Hepatocyte (in vitro differentiated cells): ENCODE results near the gene NIM1K. TPM values are rescaled to one million over a fixed set of nuclear protein-coding genes. Genes with fewer than 3 reads are reported as not detected.

Experiments used
- DNase-seq: peaks from one replicate; pipeline ENCODE4 v3.0.0-alpha.2; 2016; ENCODE audit warnings: low spot score
- H2AFZ ChIP-seq: fragments of 200-600 bp; sonication (generic); 2 replicates; pipeline ENCODE4 v1.6.0; 2016; ENCODE audit warnings: antibody characterized with exemption, mild to moderate bottlenecking
- H3K27ac ChIP-seq: fragments of 200-600 bp; sonication (generic); 2 replicates; pipeline ENCODE4 v1.5.1; 2016; ENCODE audit warnings: mild to moderate bottlenecking
- H3K27me3 ChIP-seq: fragments of 200-600 bp; sonication (generic); 2 replicates; pipeline ENCODE4 v1.6.1; 2016
- H3K36me3 ChIP-seq: fragments of 200-600 bp; sonication (generic); replicated peaks from 2 replicates; pipeline ENCODE4 v1.5.1; 2016; ENCODE audit warnings: low read depth; ENCODE audit not compliant: insufficient read depth
- H3K4me1 ChIP-seq: fragments of 200-600 bp; sonication (generic); 2 replicates; pipeline ENCODE4 v1.5.1; 2016; ENCODE audit warnings: mild to moderate bottlenecking, moderate library complexity; ENCODE audit not compliant: insufficient read depth
- H3K4me2 ChIP-seq: fragments of 200-600 bp; sonication (generic); 2 replicates; pipeline ENCODE4 v1.6.0; 2016
- H3K4me3 ChIP-seq: fragments of 200-600 bp; sonication (generic); 2 replicates; pipeline ENCODE4 v1.5.1; 2016; ENCODE audit warnings: mild to moderate bottlenecking
- H3K79me2 ChIP-seq: fragments of 200-600 bp; sonication (generic); 2 replicates; pipeline ENCODE4 v1.6.0; 2017; ENCODE audit warnings: mild to moderate bottlenecking
- H3K9me2 ChIP-seq: fragments of 200-600 bp; sonication (generic); replicated peaks from 2 replicates; pipeline ENCODE4 v1.6.0; 2017; ENCODE audit warnings: mild to moderate bottlenecking; ENCODE audit not compliant: insufficient read depth
- H3K9me3 ChIP-seq: fragments of 200-600 bp; sonication (generic); 2 replicates; pipeline ENCODE4 v1.5.1; 2016; ENCODE audit warnings: low read depth, mild to moderate bottlenecking
- H4K20me1 ChIP-seq: fragments of 200-600 bp; sonication (generic); 2 replicates; pipeline ENCODE4 v1.6.0; 2016; ENCODE audit warnings: mild to moderate bottlenecking; ENCODE audit not compliant: insufficient read depth, poor library complexity, severe bottlenecking
- EZH2 ChIP-seq: fragments of 200-600 bp; sonication (generic); IDR thresholded peaks from 2 replicates; pipeline ENCODE4 v1.6.1; 2016; ENCODE audit warnings: antibody characterized with exemption, mild to moderate bottlenecking, borderline replicate concordance
- EZH2phosphoT487 ChIP-seq: fragments of 200-600 bp; sonication (generic); IDR thresholded peaks from one replicate; pipeline ENCODE4 v1.6.1; 2018; ENCODE audit warnings: antibody characterized with exemption, mild to moderate bottlenecking, low read depth, moderate library complexity; ENCODE audit not compliant: unreplicated experiment, severe bottlenecking
- WGBS: methylation state at CpG from one replicate; pipeline ENCODE4 v1.1.6; 2016; ENCODE audit warnings: low lambda C conversion rate; ENCODE audit errors: missing lambda C conversion rate; 5-methylcytosine and 5-hydroxymethylcytosine counted together
- polyA plus RNA-seq: library from polyadenylated mRNA; unstranded; fragments of >200 nt; fragmentation: Nextera tagmentation; extraction: Ambion mirVana; gene quantifications from 2 replicates; pipeline ENCODE4 v1.2.1, GENCODE V29; 2016
- total RNA-seq: library from RNA; depleted of rRNA; stranded (reverse); fragments of >200 nt; gene quantifications from 2 replicates; pipeline ENCODE4 v1.2.3, GENCODE V29; 2014
- TF ChIP-seq, protein P1 (sequence below): fragments of 200-600 bp; sonication (generic); IDR thresholded peaks from 2 replicates; pipeline ENCODE4 v1.5.1; 2016; ENCODE audit warnings: antibody characterized with exemption, mild to moderate bottlenecking; ENCODE audit not compliant: poor library complexity

Gene NIM1K
- total RNA-seq = not detected in 2 replicates
- polyA plus RNA-seq = 0.57 TPM in 1 of 2 replicates, not detected in the other

DNA sequence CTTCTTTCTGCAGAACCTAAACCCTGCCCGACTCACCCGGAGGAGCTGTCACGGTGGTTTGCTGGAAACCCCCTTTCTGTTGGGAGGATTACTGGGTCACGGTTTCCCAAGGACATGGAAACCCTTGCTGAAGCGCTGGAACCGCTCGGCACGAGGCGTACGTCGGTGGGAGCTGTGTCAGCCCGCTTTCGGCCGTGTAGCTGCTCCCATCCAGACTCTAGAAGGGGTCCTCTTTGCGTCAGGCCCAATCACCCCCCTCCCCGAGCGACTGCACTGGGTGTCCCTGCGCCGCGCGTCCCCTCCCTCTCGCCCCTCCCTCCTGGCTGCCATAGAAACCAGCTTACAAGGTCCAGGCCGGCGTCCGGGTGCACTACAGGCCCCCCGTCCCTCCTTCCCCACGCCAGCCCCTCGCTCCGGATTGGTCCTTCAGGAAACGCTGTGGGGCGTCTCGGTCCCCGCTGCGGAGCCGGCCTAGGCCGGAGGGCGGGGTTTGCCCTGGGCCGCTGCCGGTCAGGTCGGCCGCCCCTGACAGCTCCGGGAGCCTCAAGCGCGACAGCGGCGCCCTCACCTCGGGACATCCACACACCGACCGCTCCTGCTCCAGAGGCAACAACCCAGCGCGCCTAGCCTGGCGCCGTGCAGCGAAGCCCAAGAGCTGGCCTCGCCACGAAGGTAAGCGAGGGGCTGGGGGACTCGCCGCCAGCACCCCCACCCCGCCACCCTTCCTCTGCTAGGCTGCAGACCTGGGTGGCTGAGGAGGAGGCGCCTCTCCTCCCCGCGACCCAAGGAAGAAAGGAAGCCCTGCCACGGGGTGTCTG, at the start of gene NIM1K:
NIM1K (plus strand) TSS at position 486 of the 818 bp plus-strand sequence. CDS start 53,551 bp downstream, outside the sequence.
- Histone ChIP-seq H3K4me3 (peak within 1 kb of the TSS; percentile 51), H3K9me2 (no peaks in the 10 kb centered on the region), H3K4me2 (peak within 1 kb of the TSS; percentile 100), H4K20me1 (no peaks in the 10 kb centered on the region), H3K4me1 (peaks cover 9% of the 10 kb centered on the region), H3K27ac (no peak within 1 kb of the TSS), H2AFZ (peak within 1 kb of the TSS; percentile 62), H3K79me2 (no peaks in the 10 kb centered on the region), H3K27me3 (peaks cover 38% of the 10 kb centered on the region), H3K36me3 (no peaks in the 10 kb centered on the region), H3K9me3 (no peaks in the 10 kb centered on the region)
- no peak for TF ChIP-seq EZH2
- TF ChIP-seq EZH2phosphoT487 = no peak
- TF ChIP-seq, protein P1, sequence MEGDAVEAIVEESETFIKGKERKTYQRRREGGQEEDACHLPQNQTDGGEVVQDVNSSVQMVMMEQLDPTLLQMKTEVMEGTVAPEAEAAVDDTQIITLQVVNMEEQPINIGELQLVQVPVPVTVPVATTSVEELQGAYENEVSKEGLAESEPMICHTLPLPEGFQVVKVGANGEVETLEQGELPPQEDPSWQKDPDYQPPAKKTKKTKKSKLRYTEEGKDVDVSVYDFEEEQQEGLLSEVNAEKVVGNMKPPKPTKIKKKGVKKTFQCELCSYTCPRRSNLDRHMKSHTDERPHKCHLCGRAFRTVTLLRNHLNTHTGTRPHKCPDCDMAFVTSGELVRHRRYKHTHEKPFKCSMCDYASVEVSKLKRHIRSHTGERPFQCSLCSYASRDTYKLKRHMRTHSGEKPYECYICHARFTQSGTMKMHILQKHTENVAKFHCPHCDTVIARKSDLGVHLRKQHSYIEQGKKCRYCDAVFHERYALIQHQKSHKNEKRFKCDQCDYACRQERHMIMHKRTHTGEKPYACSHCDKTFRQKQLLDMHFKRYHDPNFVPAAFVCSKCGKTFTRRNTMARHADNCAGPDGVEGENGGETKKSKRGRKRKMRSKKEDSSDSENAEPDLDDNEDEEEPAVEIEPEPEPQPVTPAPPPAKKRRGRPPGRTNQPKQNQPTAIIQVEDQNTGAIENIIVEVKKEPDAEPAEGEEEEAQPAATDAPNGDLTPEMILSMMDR = no peak
- DNase-seq = peak; percentile 60
- WGBS = 3% methylated on average over 45 of the region's 64 CpGs

DNA sequence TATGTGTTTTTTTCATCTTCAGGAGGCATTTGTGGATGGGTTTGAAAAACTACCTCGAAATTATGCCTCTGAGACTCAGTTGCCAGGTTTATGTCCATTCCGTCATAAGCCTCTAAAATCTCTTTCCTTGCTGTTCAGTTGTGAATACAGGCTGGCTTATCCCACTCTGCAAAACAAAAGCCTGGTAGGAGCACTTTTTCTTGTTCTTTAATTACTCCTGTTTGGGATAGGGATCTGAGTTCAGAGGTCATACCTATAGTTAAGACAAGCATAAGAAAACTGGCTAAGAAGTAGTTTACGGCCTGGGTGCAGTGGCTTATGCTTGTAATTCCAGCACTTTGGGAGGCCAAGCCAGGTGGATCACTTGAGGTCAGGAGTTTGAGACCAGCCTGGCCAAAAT, 47.0 kb upstream of the NIM1K start:
- no peaks in the 10 kb centered on the region for H3K4me1 ChIP-seq
- no peak overlapping the region for H3K27ac ChIP-seq
- WGBS = 89% methylated on average over 3 of the region's 3 CpGs
- no peaks in the 10 kb centered on the region for H3K27me3 ChIP-seq
- no peak for DNase-seq
- no peak overlapping the region for H3K4me3 ChIP-seq
- peaks cover 15% of the 10 kb centered on the region for H3K79me2 ChIP-seq
- no peak overlapping the region for H3K4me2 ChIP-seq
- H3K9me2 ChIP-seq = no peaks in the 10 kb centered on the region
- no peaks in the 10 kb centered on the region for H3K36me3 ChIP-seq
- no peak overlapping the region for H2AFZ ChIP-seq
- H3K9me3 ChIP-seq = no peaks in the 10 kb centered on the region
- TF ChIP-seq EZH2 (no peak), EZH2phosphoT487 (no peak)
- TF ChIP-seq, protein P1 = no peak
- H4K20me1 ChIP-seq = peaks cover 5% of the 10 kb centered on the region

DNA sequence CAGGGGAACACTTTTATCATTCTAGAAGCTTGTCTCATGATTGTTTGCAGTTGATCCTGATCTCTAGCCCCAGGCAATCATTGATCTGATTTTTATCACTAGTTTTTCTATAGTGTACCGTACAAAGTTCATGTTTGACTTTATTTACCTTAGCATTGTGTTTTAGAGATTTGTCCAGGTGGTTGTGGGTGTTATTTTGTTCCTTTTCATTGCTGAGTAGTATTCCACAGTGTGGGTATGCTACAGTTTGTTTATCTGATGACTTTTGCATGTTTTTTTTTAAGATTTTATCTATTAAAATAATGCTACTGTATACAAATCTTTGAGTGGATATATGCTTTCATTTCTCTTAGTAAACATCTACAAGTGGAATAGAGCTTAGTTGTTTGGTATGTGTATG, 45.1 kb upstream of the NIM1K start:
- Histone ChIP-seq H3K9me2 (no peaks in the 10 kb centered on the region), H3K9me3 (no peaks in the 10 kb centered on the region), H4K20me1 (peaks cover 5% of the 10 kb centered on the region), H3K36me3 (no peaks in the 10 kb centered on the region), H2AFZ (no peak overlapping the region), H3K4me3 (no peak overlapping the region), H3K4me1 (no peaks in the 10 kb centered on the region), H3K79me2 (peaks cover 21% of the 10 kb centered on the region), H3K4me2 (no peak overlapping the region), H3K27me3 (no peaks in the 10 kb centered on the region), H3K27ac (no peak overlapping the region)
- WGBS = 88% methylated on average over 1 of the region's 1 CpG
- DNase-seq = no peak
- TF ChIP-seq EZH2phosphoT487 = no peak
- TF ChIP-seq, protein P1 = no peak
- no peak for TF ChIP-seq EZH2
